Nucleus accumbens (tissue), 56 donors: Measurements from ENCODE around the gene CMC2.

Experiments
- DNase-seq, 56 donors: peaks; one replicate each; lab custom pipeline; 2025; lab: John Stamatoyannopoulos, UW

The CMC2 gene

GRCh38 chr16:80981103-80981502 lies 25.6 kb downstream of the CMC2 start:
- DNase-seq, result no peak

DNA sequence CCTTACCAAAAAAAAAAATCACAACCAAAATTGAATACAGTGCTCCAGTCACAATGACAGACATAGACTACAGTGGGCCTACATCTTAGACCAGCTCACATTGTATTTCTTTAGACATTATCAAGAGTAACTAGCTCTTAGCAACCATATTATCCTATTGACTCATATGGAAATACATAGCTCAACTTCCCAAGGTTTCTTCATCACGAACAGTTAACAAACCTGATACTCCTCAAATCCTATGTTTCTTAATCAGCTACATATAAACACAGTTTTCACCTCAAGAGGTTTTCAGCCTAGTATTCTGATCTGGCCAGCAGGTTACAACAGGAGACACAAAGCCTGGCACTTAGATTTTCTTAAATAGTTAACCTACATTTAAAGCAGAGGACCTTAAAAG lies 29.7 kb downstream of the CMC2 start:
- no peak for DNase-seq

- DNase-seq, result no peak
Measured at GRCh38 chr16:80974649-80975376, 31.9 kb downstream of the CMC2 start.

DNA sequence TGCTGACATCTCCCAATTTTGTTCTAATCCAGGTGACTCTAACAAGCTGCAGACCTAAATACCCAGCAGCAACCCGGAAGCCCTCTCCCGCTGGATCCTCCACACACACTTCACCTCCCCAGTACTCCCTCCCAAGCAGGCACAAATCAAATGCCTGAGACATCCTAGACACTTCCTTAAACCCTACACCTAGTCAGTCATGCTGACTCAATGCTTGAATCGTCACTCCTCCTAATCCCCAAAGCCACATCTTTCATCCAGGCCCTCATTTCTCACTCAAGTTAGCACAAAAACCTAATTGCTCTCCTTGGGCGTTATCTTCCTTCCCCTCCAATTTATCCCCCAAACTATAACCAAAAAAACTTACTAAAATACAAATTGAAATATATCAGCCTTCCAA lies 32.7 kb downstream of the CMC2 start:
- DNase-seq, result no peak

DNA sequence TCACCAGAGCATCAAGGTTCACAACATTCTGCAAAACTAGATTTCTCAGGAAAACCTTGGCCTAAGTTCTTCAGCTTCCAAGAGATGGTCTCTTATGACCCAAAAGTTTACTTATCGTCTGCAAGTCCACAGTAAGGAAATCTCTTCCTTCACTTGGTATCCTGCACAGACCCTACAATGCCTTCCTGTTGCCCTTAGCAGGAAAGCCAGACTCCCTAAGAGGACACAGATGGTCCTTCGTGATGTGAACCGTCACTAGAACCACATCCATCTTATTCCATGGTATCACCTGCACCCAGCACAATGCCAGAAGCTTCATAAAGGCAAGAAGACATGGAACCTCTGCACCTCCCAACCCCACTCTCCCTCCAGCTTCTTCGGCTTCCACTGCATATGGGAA lies 34.1 kb downstream of the CMC2 start:
- no peak for DNase-seq

GRCh38 chr16:80971819-80972218 lies 34.9 kb downstream of the CMC2 start:
- no peak for DNase-seq

GRCh38 chr16:80969114-80969484 lies 37.6 kb downstream of the CMC2 start:
- DNase-seq, result no peak

- no peak for DNase-seq
Measured at GRCh38 chr16:80968386-80969113, 38.1 kb downstream of the CMC2 start.

GRCh38 chr16:80966617-80967016 lies 40.1 kb downstream of the CMC2 start:
- DNase-seq, result no peak

- DNase-seq, result no peak
Measured at GRCh38 chr16:80964351-80964750, 42.3 kb downstream of the CMC2 start.

DNA sequence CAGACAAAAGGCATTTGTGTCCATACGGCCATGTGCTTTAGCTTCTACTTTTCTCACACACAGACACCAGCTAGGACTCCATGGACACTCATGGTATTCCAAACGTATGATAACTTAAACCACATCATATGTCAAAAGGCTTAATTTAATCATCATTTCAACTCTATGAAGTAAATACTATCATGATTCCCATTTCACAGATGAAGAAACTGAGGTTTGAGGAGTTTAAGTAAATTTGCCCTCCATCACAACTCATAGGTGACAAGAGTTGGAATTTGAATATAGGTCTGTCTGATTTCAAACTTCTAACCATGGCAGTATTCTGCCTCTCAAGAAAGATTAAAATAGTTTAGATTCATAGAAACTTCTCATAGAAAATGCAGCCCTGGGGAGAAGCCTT lies 43.8 kb downstream of the CMC2 start:
- no peak for DNase-seq

GRCh38 chr16:80958284-80958683 lies 48.4 kb downstream of the CMC2 start:
- no peak for DNase-seq

- no peak for DNase-seq
Measured at GRCh38 chr16:80954985-80955384, 51.7 kb downstream of the CMC2 start.

- peak in 42 of 56 donors; percentile 3 to 82 (median 22) for DNase-seq
Measured at GRCh38 chr16:80948886-80949493, 57.7 kb downstream of the CMC2 start.

GRCh38 chr16:80947708-80948625 lies 58.7 kb downstream of the CMC2 start:
- peak in 32 of 56 donors; percentile 1 to 52 (median 18) for DNase-seq

DNA sequence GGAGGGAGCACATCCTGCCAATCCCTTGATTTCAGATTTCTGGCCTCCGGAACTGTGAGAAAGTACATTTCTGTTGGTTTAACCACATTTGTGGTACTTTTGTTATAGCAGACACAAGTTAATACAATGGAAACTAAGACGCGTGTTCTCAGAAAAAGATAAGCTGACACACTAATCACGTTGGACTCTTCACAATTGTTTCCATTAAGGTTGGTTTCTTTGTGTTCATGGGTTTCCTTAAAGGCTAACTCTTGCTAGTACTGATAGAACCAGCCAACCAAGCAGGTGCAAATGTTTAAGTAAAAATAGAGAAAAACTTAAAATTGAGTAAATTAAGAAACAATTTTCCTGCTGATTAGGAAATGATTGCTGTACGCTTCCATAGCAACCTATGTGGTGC lies 59.4 kb downstream of the CMC2 start:
- DNase-seq, result no peak

- DNase-seq, result no peak
Measured at GRCh38 chr16:80946481-80946880, 60.2 kb downstream of the CMC2 start.

DNA sequence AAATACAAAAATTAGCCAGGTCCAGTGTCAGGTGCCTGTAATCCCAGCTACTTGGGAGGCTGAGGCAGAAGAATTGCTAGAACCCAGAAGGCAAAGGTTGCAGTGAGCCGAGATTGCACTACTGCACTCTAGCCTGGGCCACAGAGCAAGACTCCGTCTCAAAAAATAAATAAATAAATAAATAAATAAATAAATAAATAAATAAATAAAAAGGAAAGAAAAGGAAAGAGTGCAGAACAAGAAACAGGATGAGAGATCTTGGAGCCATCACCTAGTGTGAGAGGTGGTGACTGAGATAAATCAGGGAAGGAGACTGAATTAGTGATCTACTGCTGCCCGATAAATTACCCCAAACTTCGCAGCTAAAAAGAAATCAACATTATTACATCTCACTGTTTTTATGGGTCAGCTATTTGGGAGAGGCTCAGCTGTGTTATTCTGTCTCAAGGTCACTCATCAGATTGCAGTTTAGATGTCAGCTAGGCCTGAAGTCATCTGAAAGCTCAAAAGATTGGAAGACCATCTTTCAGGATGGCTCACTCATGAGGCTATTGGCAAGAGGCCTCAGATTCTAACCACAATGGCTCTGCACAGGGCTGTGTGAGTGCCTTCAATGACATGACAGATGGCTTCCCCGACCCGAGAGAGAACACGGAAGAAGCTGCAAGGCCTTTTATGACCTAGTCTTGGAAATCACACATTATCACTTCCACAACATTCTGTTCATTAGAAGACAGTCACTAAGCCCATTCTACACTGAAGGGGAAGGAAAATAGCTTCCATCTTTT lies 66.4 kb downstream of the CMC2 start:
- no peak for DNase-seq

GRCh38 chr16:80938879-80939260 lies 67.8 kb downstream of the CMC2 start:
- DNase-seq, result no peak
